ENCODE data around the gene RABL2B. TPM values are rescaled to one million over a fixed set of nuclear protein-coding genes. Genes with fewer than 3 reads are reported as not detected.
A peak's percentile ranks its signal among the peaks of the same experiment; 100 is the strongest.
"Not testable (repeated sequence)": the region's sequence is repeated elsewhere in the genome, so short reads cannot be mapped to it uniquely, and the experiment has no call there.

Gene RABL2B
- polyA plus RNA-seq (ENCODE audit: insufficient read length), result 22.3 TPM

DNA sequence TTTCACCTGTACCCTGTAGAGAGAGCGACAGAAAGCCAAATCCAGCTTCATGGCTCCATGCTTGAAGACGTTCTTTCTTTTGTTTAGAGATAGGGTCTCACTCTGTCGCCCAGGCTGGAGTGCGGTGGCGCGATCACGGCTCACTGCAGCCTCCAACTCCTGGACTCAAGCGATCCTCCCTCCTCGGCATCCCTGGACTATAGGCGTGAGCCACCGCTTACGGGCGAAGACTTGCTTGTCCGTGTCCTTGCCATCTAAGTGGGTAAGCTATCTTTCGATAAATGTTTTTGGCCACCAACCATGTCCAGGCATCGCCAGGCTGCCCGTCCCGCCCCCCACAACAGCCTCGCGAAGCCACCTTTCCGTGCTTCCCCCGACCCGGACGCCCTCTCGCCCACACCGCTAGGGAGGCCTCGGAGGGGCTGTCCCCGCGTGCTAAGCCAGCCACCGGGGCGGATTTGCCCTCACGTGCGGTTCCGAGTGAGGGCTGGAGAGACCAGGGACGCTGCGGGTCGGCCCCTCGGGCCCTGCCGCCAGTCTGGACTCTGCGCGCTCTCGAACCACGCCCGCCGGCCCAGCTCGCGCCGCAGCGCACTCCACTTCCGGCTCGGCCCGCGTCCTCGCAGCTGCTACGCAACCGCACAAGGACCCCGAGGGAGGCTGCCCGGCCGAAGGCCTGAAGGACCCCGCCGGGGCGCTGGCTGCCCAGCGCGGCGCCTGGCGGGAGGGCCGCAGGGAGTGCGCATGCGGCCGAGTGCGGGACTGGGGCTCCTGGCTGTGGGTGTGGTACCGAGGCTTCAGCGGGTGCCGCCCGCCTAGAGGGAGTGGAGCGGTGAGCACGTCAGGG is at the start of gene RABL2B:
TSS of gene RABL2B (minus strand) at position 604 of the 847 bp plus-strand sequence. CDS start 1,342 bp downstream, outside the sequence.
- peak; percentile 88 for DNase-seq

DNA sequence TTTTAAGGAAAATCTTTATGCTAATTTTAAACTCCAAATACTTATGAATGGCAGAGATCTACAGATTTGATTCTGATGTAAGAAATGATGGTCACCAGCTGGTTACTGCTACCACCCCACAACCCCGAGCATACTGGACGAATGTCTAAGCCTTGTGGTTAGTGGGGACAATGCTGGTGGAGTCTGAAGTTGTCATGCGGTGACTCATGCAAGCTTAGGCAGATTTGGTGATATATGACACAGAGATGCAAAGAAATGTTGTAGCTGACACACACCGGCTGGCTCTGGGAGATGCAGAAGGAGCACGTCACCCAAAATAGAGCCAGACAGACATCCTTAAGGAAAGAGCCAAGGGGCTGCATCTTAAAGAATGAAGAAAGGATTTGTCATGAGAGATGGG is 3.5 kb upstream of the RABL2B start:
- DNase-seq, result not testable (repeated sequence)

DNA sequence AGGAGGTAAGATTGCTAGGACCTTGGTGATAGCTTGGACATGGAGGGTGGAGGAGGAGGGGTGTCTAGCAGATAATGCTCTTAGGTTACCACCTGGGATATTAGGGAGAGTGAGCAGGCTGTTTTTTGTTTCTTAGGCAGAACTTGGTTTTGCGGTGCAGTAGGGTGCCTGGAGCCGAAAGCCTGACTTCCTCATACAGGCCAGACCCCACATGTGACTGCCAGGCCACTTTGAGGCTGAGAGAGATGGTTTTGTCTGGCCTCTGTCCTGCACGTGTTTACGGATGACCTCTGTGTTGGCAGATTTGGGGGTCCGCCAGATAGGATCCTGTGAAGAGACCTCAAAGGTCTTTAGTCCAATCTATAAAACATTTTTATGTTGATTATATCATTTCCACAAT is 1.9 kb upstream of the RABL2B start:
- DNase-seq, result not testable (repeated sequence)

GRCh38 chr22:50783880-50784276 is 442 bp upstream of the RABL2B start:
- DNase-seq, result not testable (repeated sequence)

DNA sequence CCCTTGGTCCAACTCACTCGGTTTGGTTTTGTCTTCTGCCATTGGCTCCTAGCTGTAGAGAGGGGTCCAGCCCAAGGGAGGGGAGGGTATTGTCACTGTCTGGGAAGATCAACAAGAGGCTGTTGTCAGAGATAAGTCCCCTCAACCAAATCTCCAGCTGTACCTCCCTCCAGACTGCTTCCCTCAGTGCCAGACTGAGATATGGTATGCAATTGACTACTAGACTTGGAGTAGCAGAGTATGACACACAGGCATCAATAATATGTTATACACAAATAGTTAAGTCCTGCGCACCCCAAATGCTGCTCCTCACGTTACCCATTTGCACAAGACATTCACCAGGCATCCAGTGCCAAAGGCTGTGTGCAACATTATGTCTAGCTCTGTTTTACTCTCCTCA is 1.2 kb downstream of the RABL2B start:
- DNase-seq, result not testable (repeated sequence)

- not testable (repeated sequence) for DNase-seq
Measured at GRCh38 chr22:50780244-50780643, 3.2 kb downstream of the RABL2B start.

- DNase-seq, result not testable (repeated sequence)
Measured at GRCh38 chr22:50777631-50778030, 5.8 kb downstream of the RABL2B start.

DNA sequence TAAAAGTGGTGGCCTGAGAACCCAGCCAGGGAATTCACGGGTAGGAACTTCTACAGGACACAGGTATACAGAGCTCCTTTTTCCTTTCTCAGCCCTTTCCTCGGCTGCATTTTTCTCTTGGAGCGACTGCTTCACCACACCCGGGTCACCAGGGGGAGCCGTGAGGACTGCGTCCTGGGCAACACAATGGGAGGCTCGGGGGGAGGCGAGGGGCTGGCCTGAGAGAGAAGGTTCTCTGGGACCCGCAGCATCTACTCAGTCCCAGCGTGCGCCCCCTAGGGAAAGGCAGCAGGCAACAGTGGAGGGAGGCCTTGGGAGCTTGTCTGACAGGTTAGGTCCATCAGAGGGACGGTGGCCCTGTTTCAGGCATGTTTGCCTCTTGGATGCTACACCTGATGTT is 8.3 kb downstream of the RABL2B start:
- DNase-seq, result not testable (repeated sequence)

DNA sequence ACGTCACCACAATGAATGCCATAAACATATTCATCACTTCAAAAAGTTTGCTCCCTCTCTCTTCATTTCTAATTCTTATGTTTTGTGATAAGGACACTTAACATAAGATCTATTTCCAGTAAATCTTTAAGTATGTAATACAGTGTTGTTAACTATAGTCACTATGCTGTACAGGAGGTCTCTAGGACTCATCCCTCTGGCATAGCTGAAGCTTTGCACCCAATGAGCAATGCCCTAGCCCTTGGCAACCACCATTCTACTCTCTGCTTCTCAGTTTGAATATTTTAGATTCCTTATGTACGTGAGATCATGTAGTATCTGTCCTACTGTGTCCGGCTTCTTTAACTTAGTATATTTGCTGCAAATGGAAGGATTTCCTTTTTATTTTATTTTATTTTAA is 19.1 kb downstream of the RABL2B start:
- DNase-seq, result not testable (repeated sequence)

GRCh38 chr22:50761829-50762228 is 21.6 kb downstream of the RABL2B start:
- not testable (repeated sequence) for DNase-seq

DNA sequence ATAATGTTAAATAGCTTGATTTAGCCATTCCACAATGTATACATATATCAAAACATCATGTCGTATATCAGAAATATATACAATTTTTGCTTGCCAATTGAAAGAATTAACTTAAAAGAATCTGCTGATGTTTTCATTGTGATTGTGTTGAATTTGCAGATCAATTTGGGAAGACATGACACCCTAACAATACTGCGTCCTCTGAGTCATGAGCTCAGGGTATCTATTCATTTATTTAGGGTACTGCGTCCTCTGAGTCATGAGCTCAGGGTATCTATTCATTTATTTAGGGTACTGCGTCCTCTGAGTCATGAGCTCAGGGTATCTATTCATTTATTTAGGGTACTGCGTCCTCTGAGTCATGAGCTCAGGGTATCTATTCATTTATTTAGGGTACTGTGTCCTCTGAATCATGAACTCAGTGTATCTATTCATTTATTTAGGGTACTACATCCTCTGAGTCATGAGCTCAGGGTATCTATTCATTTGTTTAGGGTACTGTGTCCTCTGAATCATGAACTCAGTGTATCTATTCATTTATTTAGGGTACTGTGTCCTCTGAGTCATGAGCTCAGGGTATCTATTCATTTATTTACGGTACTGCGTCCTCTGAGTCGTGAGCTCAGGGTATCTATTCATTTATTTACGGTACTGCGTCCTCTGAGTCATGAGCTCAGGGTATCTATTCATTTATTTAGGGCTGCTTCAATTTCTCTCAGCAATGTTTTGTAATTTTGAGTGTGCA is 23.7 kb downstream of the RABL2B start:
- DNase-seq, result not testable (repeated sequence)

DNA sequence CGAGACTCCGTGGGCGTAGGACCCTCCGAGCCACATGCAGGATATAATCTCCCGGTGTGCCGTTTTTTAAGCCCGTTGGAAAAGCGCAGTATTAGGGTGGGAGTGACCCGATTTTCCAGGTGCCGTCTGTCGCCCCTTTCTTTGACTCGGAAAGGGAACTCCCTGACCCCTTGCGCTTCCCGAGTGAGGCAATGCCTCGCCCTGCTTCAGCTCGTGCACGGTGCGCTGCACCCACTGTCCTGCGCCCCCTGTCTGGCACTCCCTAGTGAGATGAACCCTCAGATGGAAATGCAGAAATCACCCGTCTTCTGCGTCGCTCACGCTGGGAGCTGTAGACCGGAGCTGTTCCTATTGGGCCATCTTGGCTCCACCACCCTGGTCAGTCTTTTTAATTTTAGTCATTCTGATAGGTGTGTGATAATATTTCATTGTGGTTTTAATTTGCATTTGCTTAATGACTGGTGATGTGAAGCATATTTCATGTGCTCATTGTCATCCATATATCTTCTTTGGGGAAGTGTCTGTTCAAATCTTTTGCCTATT is 26.4 kb downstream of the RABL2B start:
- DNase-seq, result not testable (repeated sequence)

DNA sequence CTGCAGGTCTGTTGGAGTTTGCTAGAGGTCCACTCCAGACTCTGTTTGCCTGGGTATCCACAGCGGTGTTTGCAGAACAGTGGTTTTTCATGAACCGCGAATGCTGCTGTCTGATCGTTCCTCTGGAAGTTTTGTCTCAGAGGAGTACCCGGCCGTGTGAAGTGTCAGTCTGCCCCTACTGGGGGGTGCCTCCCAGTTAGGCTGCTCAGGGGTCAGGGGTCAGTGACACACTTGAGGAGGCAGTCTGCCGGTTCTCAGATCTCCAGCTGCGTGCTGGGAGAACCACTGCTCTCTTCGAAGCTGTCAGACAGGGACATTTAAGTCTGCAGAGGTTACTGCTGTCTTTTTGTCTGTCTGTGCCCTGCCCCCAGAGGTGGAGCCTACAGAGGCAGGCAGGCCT is 27.0 kb downstream of the RABL2B start:
- not testable (repeated sequence) for DNase-seq

DNA sequence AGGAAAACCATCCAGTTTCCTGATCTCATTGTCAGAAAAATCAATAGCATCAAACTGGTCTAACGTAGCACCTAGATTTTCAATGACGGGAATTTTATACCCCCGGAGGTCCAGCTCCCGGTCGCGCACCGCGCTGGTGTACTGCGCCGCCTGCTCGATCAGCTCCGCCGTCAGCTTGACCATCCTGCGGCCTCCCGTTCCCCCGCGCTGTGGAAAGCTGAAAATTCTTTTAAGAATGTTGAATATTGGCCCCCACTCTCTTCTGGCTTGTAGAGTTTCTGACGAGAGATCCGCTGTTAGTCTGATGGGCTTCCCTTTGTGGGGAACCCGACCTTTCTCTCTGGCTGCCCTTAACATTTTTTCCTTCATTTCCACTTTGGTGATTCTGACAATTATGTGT is 28.2 kb downstream of the RABL2B start:
- not testable (repeated sequence) for DNase-seq

DNA sequence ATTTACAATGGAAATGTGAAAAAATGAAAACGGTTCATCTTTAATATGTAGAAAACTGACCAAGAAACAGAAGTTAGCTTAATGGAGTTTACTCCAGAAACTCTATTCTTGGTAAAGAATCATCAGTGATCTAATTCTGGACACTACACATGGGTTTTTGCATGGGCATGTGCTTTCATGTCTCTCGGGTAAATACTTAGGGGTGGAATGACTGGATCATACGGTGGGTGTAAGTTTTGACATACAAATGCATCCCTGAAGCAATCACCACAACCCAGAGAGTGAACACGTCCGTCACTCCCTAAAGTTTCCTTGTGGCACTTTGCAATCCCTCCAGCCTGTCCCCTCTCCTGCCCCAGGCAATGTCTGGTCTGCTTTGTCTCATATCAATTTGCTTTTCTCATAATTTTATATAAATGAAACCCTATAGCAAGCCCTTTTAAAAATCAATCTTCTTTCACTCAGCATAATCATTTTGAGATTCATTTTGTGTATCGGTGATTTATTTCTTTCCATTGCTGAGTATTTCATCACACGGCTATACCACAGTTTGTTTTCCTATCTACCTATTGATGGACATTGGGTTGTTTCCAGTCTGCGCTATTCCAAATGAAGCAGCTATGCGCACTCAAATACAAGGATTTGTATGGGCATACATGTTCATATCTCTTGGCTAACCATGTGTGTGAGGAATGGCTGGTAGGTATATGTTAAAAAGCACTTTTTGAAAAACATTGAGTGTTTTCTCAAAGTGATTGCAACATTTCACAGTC is 33.9 kb downstream of the RABL2B start:
- not testable (repeated sequence) for DNase-seq

DNA sequence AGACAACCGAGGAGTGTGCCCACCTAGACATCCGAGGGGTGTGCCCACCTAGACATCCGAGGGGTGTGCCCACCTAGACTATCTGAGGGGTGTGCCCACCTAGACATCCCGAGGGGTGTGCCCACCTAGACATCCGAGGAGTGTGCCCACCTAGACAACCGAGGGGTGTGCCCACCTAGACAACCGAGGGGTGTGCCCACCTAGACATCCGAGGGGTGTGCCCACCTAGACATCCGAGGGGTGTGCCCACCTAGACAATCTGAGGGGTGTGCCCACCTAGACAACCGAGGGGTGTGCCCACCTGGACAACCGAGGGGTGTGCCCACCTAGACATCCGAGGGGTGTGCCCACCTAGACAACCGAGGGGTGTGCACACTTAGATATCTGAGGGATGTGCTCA is 34.8 kb downstream of the RABL2B start:
- DNase-seq, result not testable (repeated sequence)

DNA sequence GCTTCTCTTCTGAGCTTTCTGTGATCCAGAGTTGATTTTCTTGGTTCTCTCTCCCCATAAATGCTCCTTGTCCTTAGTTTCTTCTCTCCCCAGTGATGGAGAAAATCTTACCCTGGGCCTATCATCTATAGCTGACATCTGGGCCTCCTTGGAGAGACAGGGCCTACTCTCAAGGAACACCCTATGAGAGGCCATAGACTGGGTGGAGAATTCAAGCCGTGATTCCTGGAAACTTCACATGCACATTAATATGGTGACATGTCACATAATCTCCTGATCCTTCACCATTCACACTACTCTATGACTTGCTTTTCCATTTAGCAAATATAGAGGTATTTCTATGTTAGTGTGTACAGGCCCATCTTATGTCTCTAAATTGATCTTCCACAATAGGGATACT is 35.9 kb downstream of the RABL2B start:
- not testable (repeated sequence) for DNase-seq

- not testable (repeated sequence) for DNase-seq
Measured at GRCh38 chr22:50744424-50744823, 39.0 kb downstream of the RABL2B start.

DNA sequence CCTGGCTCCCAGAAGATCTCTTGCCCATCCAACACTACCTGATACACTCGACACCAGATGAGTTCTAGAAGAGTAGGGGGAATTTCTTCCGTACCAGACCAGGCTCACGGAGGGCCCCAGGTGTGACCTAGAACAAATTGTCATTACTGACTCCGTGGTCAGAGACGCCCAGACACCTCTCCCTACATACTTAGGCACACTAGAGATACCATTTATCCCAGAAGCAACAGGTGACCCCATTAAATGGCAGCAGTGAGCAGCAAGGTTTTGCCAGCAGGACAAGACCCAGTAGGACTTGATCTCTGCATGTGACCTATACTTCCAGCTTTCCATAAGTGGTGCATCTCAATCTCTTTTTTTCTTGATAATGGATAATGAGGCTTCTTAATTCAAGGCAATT is 42.7 kb downstream of the RABL2B start:
- DNase-seq, result not testable (repeated sequence)

GRCh38 chr22:50739894-50740293 is 43.5 kb downstream of the RABL2B start:
- no peak for DNase-seq

DNA sequence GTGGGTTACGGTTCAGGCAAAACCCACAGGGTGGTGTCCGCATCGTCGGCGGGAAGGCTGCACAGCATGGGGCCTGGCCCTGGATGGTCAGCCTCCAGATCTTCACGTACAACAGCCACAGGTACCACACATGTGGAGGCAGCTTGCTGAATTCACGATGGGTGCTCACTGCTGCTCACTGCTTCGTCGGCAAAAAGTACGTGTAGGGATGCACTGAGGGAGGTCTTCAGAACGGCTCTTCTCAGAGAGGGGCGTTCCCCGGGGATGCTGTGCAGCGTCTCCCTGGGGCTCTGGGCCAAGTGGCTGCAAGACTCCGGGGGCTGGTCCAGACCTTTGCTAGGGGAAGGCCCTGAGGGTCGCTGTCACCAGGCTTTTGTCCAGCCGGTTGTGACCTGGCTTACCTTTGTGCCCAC is 44.2 kb downstream of the RABL2B start:
- no peak for DNase-seq

DNA sequence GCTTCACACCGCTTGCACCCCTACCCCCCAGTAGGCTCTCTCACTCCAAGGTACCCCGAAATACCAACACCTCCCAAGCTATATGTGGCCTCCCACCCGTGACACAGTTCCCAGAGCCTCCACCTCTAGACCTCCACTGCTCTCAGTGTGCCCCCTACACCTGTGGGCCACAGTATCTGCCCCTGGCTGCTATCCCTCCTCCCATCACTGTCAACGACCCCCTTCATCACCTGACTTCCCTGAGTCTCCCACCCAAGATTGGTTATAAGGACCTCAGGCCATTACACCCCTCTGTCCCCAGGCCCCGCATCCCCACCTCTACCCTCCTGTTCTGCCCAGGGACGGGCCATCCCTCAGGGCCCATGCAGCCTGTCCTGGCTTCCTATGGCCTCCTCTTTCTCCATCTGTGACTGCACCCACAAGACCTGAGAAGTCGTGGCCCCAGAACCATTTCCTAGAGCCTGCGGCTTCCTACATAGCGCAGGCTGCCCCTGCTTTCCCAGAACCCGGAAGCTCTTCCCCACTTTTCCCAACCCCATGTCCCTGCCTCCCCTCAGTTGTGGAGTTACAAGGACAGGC is 44.7 kb downstream of the RABL2B start:
- no peak for DNase-seq
